Right lobe of liver (tissue), 6 donors: ENCODE results near the gene KIAA0513. TPM values are rescaled to one million over a fixed set of nuclear protein-coding genes. Genes with fewer than 3 reads are reported as not detected.

Experiments used
- ATAC-seq, 4 donors: fragments of 200-7000 bp; cut with Tn5 transposase; one replicate each; pipeline ENCODE4 v1.9.1; 2020; ENCODE audit warnings: mild to moderate bottlenecking in 4 of 4, moderate library complexity in 4 of 4
- DNase-seq, 3 donors: peaks; one replicate each; pipeline ENCODE4 v3.0.0-alpha.2; 2020
- H3K27ac ChIP-seq, 3 donors: fragments of 200-600 bp; one replicate each; pipeline ENCODE4 v1.8.0; 2022
- H3K27me3 ChIP-seq, 2 donors: fragments of 200-600 bp; one replicate each; pipeline ENCODE4 v1.8.0; 2022
- H3K36me3 ChIP-seq, 4 donors: fragments of 200-600 bp; sonication (generic) in 1 of 4; one replicate each; pipeline versions ENCODE4 v1.5.1 to v1.8.0; 2017 to 2022; ENCODE audit warnings: control low read depth in 1 of 4
- H3K4me1 ChIP-seq, 4 donors: fragments of 200-600 bp; sonication (generic) in 1 of 4; one replicate each; pipeline versions ENCODE4 v1.5.1 to v1.8.0; 2017 to 2022; ENCODE audit warnings: control low read depth in 1 of 4
- H3K4me3 ChIP-seq, 3 donors: fragments of 200-600 bp; one replicate each; pipeline ENCODE4 v1.8.0; 2022
- H3K9me3 ChIP-seq, 4 donors: fragments of 200-600 bp; sonication (generic) in 1 of 4; one replicate each; pipeline versions ENCODE4 v1.5.1 to v1.8.0; 2017 to 2022; ENCODE audit warnings: control low read depth in 1 of 4
- POLR2A ChIP-seq: fragments of 450-650 bp; IDR thresholded peaks from one replicate; pipeline ENCODE4 v1.6.1; 2017; ENCODE audit warnings: antibody characterized with exemption, mild to moderate bottlenecking
- WGBS: methylation state at CpG from one replicate; pipeline ENCODE4 v1.1.6; 2018; ENCODE audit warnings: low coverage, low lambda C conversion rate; ENCODE audit not compliant: insufficient coverage; ENCODE audit errors: missing lambda C conversion rate; 5-methylcytosine and 5-hydroxymethylcytosine counted together
- intact Hi-C, 2 donors: fragments of 100-400 bp; cut with DNase I; formaldehyde crosslinking; loops; one replicate each; pipeline versions ENCODE4 v1.11.2 to v1.14.1; 2022
- total RNA-seq, 6 experiments: library from RNA; depleted of rRNA in 2 of 6; stranded (reverse); fragments of >200 nt in 2 of 6; fragmentation: NEBNext Ultra II Directional in 3 of 6; extraction: Animal tissue kit (Norgen Biotek cat#: 25700) in 3 of 6; gene quantifications; one replicate each; pipeline versions ENCODE4 v1.1.0 to v1.2.4, GENCODE V29; 2016 to 2023
- TF ChIP-seq, protein P1 (sequence below), 4 donors: fragments of 200-600 bp in 3 of 4; fragments of 450-650 bp in 1 of 4; IDR thresholded peaks; one replicate each; pipeline versions ENCODE4 v1.5.1 to v1.8.0; 2016 to 2022; ENCODE audit warnings: antibody characterized with exemption in 4 of 4, mild to moderate bottlenecking in 2 of 4
- donor health status: DM: no; HTN: yes; CAD: no.
- donor health status: DM: no; HTN: no; CAD: no.
- donor health status: DM: no; HTN: no; CAD: no.
- donor health status: DM: no; HTN: yes; CAD: no.
- donor health status: DM: no; HTN: yes; CAD: no.

KIAA0513 gene
- total RNA-seq, 6 experiments from 2014 or later: 2.6 to 7.4 (median 4.7) TPM

DNA sequence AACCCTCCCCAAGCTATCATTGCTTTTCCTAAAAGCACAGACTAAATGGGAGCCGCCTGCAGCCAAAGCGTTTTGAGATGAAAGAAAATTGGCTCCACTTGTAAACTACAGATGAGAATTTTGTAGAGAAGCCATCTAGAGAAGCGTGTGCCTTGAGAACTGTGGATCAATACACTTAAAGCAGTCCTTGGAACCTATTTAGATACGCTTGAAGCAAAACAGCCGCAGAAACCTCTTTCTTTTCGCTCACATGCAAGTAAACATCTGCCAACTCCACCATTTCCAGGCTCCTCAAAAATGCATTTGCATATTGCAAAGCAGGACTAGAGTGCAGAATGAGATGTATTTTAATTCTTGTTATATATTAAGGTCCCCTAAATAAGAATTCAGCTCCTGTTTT, 13.1 kb downstream of the KIAA0513 start:
- no peaks in the 10 kb centered on the region for H3K27me3 ChIP-seq
- WGBS: 88% methylated on average over 5 of the region's 6 CpGs
- no peak for TF ChIP-seq POLR2A
- TF ChIP-seq, protein P1, sequence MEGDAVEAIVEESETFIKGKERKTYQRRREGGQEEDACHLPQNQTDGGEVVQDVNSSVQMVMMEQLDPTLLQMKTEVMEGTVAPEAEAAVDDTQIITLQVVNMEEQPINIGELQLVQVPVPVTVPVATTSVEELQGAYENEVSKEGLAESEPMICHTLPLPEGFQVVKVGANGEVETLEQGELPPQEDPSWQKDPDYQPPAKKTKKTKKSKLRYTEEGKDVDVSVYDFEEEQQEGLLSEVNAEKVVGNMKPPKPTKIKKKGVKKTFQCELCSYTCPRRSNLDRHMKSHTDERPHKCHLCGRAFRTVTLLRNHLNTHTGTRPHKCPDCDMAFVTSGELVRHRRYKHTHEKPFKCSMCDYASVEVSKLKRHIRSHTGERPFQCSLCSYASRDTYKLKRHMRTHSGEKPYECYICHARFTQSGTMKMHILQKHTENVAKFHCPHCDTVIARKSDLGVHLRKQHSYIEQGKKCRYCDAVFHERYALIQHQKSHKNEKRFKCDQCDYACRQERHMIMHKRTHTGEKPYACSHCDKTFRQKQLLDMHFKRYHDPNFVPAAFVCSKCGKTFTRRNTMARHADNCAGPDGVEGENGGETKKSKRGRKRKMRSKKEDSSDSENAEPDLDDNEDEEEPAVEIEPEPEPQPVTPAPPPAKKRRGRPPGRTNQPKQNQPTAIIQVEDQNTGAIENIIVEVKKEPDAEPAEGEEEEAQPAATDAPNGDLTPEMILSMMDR (IDR thresholded peaks at IDR 0.05): no peak
- ATAC-seq (no peak), DNase-seq (no peak)
- H3K4me3 ChIP-seq: no peak overlapping the region
- no peaks in the 10 kb centered on the region for H3K4me1 ChIP-seq
- no peaks in the 10 kb centered on the region for H3K36me3 ChIP-seq
- intact Hi-C loops: no loop called here
- H3K27ac ChIP-seq: no peak overlapping the region
- H3K9me3 ChIP-seq: no peaks in the 10 kb centered on the region

DNA sequence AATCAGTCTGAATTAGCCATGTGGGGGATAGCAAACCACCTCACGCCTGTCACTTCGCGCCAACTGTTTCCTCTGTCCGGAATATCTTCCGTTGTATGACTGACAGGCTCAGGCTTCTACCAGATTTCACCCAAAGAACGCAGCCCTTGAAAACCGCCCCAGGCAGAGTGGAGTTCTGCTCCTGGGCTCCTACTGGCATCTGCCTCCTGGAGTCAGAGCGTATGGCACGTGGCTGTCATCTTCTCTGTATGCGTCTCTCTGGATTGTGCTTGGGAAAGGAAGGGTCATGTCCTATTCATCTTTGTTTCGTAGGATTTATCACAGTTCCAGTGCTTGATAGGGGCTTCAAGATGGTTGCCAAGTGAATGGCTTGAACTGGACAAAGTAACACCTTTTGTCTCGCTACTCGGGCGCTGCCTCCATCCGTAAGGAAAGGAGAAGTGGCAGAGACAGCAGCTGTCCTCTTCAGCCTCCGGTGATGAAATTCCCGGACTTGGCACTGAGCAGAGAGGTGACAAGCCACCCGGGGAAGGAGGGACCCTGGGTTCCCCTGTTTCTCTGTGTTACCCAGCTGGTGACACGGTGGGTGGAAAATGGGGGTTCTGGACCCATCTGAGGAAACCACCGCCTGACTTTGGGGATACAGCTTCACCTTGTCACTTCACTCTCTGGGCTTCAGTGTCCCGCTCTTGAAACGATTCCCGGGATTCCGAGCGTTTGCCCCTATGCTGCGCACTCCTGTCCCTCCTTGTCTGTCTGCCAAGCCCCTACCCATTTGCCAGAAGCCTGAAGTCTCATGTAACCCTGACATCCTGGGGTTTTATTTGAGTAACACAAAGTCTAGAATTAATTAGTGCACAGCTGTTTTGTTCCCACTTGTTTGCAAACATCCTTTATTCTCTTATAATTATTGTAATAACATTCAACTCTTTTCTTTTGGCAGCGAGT, 13.9 kb downstream of the KIAA0513 start:
- ATAC-seq (no peak), DNase-seq (no peak)
- H3K36me3 ChIP-seq: no peaks in the 10 kb centered on the region
- no peaks in the 10 kb centered on the region for H3K9me3 ChIP-seq
- no peak overlapping the region for H3K4me3 ChIP-seq
- intact Hi-C loops: no loop called here
- H3K27ac ChIP-seq: no peak overlapping the region
- H3K4me1 ChIP-seq: no peaks in the 10 kb centered on the region
- 80% methylated on average over 25 of the region's 27 CpGs for WGBS
- no peak for TF ChIP-seq POLR2A
- TF ChIP-seq, protein P1 (IDR thresholded peaks at IDR 0.05): no peak
- no peaks in the 10 kb centered on the region for H3K27me3 ChIP-seq

DNA sequence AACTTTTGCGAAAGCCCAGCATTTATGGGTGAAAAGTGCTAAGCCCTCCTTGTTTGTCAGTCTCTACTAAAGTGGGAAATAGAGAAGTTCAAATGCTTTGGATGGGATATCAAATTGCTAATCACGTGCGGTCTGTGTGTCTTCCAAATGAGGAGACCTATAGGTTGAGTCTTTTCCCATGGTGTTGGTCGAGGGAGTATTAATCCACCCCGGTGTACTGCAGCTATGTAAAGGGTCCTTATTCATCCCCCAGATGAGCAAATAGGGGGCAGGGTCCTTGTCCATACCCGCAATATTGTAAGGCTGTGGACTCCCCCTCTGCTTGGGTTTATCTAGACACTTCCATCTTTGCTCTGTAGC, 14.6 kb downstream of the KIAA0513 start:
- Histone ChIP-seq H3K4me1 (no peaks in the 10 kb centered on the region), H3K9me3 (no peaks in the 10 kb centered on the region), H3K36me3 (no peaks in the 10 kb centered on the region), H3K27me3 (no peaks in the 10 kb centered on the region), H3K27ac (no peak overlapping the region), H3K4me3 (no peak overlapping the region)
- WGBS: 85% methylated on average over 3 of the region's 6 CpGs
- DNase-seq: no peak
- intact Hi-C loops: no loop called here
- no peak for TF ChIP-seq POLR2A
- TF ChIP-seq, protein P1 (IDR thresholded peaks at IDR 0.05): no peak
- ATAC-seq: no peak

DNA sequence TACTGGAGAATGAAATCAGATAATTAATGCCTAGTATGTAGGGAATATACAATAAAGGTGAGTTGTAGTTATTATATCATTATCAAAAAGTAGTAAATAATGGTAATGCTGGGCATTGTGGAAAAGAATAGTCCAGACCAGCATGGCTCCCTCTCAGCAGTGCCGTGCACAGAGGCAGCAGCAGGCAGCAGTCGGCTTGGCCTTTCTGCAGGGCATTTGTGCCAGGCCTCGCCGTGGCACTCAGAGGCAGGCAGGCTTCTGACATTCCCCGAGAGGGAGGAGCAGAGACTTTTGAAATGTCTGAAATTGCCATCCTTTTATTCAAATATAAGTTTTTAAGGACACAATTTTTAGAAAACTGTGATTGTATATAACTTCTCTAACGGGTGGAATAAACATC, 15.0 kb downstream of the KIAA0513 start:
- Histone ChIP-seq H3K27ac (no peak overlapping the region), H3K9me3 (no peaks in the 10 kb centered on the region)
- 89% methylated on average over 6 of the region's 6 CpGs for WGBS

More for the DNA sequence above, 15.0 kb downstream of the KIAA0513 start:
- ATAC-seq (no peak), DNase-seq (no peak)
- Histone ChIP-seq H3K4me3 (no peak overlapping the region), H3K27me3 (no peaks in the 10 kb centered on the region), H3K4me1 (no peaks in the 10 kb centered on the region), H3K36me3 (no peaks in the 10 kb centered on the region)
- no peak for TF ChIP-seq POLR2A
- TF ChIP-seq, protein P1 (IDR thresholded peaks at IDR 0.05): no peak
- intact Hi-C loops: no loop called here
